ENCODE measurements around the gene UBASH3B. TPM values are rescaled to one million over a fixed set of nuclear protein-coding genes. Genes with fewer than 3 reads are reported as not detected.

The UBASH3B gene
- total RNA-seq, 1 donor from 2014 or later: 2.6 TPM

- no peak for DNase-seq
Observed at GRCh38 chr11:122679466-122679865, 23.9 kb downstream of the UBASH3B start.

GRCh38 chr11:122681070-122681469 is 25.5 kb downstream of the UBASH3B start:
- DNase-seq: no peak

GRCh38 chr11:122681735-122682134 is 26.2 kb downstream of the UBASH3B start:
- no peak for DNase-seq

GRCh38 chr11:122682464-122682863 is 26.9 kb downstream of the UBASH3B start:
- DNase-seq: no peak

- no peak for DNase-seq
Observed at GRCh38 chr11:122685041-122685440, 29.5 kb downstream of the UBASH3B start.

GRCh38 chr11:122686111-122686510 is 30.6 kb downstream of the UBASH3B start:
- peak; percentile 23 for DNase-seq

GRCh38 chr11:122690384-122690783 is 34.9 kb downstream of the UBASH3B start:
- no peak for DNase-seq

GRCh38 chr11:122690801-122691548 is 35.5 kb downstream of the UBASH3B start:
- peak; percentile 57 for DNase-seq

- no peak for DNase-seq
Observed at GRCh38 chr11:122691549-122692150, 36.1 kb downstream of the UBASH3B start.

- no peak for DNase-seq
Observed at GRCh38 chr11:122692444-122692843, 36.9 kb downstream of the UBASH3B start.

- DNase-seq: no peak
Observed at GRCh38 chr11:122695076-122695615, 39.6 kb downstream of the UBASH3B start.

GRCh38 chr11:122696662-122697061 is 41.1 kb downstream of the UBASH3B start:
- DNase-seq: peak; percentile 40

- DNase-seq: peak; percentile 50
Observed at GRCh38 chr11:122697636-122698167, 42.2 kb downstream of the UBASH3B start.

- DNase-seq: no peak
Observed at GRCh38 chr11:122698392-122698791, 42.9 kb downstream of the UBASH3B start.

- DNase-seq: no peak
Observed at GRCh38 chr11:122700666-122701065, 45.1 kb downstream of the UBASH3B start.

- no peak for DNase-seq
Observed at GRCh38 chr11:122701143-122701542, 45.6 kb downstream of the UBASH3B start.

GRCh38 chr11:122703541-122704272 is 48.2 kb downstream of the UBASH3B start:
- peak; percentile 74 for DNase-seq

- no peak for DNase-seq
Observed at GRCh38 chr11:122705396-122705795, 49.9 kb downstream of the UBASH3B start.

- DNase-seq: no peak
Observed at GRCh38 chr11:122706291-122707088, 51.0 kb downstream of the UBASH3B start.

GRCh38 chr11:122707111-122707510 is 51.6 kb downstream of the UBASH3B start:
- no peak for DNase-seq

- no peak for DNase-seq
Observed at GRCh38 chr11:122707901-122708300, 52.4 kb downstream of the UBASH3B start.
